Measurements from ENCODE around the gene P4HA2. TPM values are rescaled to one million over a fixed set of nuclear protein-coding genes. Genes with fewer than 3 reads are reported as not detected.
A peak's percentile ranks its signal among the peaks of the same experiment; 100 is the strongest.

The P4HA2 gene
- total RNA-seq, 2 donors from 2014 or later, result 53.7 to 79.6 TPM

- TF ChIP-seq, protein P1, sequence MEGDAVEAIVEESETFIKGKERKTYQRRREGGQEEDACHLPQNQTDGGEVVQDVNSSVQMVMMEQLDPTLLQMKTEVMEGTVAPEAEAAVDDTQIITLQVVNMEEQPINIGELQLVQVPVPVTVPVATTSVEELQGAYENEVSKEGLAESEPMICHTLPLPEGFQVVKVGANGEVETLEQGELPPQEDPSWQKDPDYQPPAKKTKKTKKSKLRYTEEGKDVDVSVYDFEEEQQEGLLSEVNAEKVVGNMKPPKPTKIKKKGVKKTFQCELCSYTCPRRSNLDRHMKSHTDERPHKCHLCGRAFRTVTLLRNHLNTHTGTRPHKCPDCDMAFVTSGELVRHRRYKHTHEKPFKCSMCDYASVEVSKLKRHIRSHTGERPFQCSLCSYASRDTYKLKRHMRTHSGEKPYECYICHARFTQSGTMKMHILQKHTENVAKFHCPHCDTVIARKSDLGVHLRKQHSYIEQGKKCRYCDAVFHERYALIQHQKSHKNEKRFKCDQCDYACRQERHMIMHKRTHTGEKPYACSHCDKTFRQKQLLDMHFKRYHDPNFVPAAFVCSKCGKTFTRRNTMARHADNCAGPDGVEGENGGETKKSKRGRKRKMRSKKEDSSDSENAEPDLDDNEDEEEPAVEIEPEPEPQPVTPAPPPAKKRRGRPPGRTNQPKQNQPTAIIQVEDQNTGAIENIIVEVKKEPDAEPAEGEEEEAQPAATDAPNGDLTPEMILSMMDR (IDR thresholded peaks at IDR 0.05), result no peak
- DNase-seq, result peak; percentile 34
- intact Hi-C loops (cut with DNase I), result no loop called here
Observed at GRCh38 chr5:132181011-132181629, 46.5 kb downstream of the P4HA2 start.

DNA sequence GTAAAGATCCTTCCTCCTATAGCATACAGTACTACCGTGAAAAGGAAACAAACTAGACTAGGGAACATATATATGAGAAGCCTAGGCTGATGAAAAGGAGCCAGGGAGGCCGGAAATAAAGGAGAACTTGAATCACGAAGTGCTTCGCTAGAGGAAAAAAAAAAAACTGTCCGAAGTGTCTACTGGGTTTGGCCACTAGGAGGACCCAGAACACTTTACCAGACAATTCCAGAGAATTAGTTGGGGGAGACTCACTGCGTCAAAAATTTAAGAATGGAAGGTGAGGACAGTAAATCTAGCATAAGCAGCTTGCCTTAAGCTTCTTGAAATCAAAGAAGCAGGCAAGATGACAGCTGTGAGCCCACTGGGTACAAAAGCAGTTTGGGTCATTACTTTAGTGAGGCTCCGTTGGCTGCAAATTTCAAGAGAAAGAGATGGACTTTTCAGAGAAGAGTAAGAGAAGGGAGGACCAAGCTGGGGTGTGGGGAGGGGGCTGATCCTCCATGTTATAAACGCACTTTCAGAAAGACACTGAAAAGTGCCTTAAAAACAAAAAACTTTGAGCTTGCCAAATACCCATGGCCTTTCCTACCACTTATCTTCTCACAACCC is 47.4 kb downstream of the P4HA2 start:
- peak; percentile 32 for DNase-seq
- no peaks in the 10 kb centered on the region for H3K9me3 ChIP-seq
- no peaks in the 10 kb centered on the region for H3K27me3 ChIP-seq
- H3K4me3 ChIP-seq, result no peak overlapping the region
- no peaks in the 10 kb centered on the region for H3K4me1 ChIP-seq
- intact Hi-C loops (cut with DNase I), result no loop called here
- no peaks in the 10 kb centered on the region for H3K36me3 ChIP-seq
- H3K27ac ChIP-seq, result no peak overlapping the region
- no peak overlapping the region for H3K9ac ChIP-seq (ENCODE audit: low read depth in 2 of 2, low read length in 2 of 2)
- TF ChIP-seq, protein P1 (IDR thresholded peaks at IDR 0.05), result peak; percentile 59

More at GRCh38 chr5:132181011-132181629, 46.5 kb downstream of the P4HA2 start:
- Histone ChIP-seq H3K4me1 (no peaks in the 10 kb centered on the region), H3K27me3 (no peaks in the 10 kb centered on the region), H3K36me3 (no peaks in the 10 kb centered on the region), H3K4me3 (no peak overlapping the region), H3K9me3 (no peaks in the 10 kb centered on the region), H3K9ac (ENCODE audit: low read depth in 2 of 2, low read length in 2 of 2) (no peak overlapping the region), H3K27ac (no peak overlapping the region)

GRCh38 chr5:132179405-132179804 is 48.2 kb downstream of the P4HA2 start:
- TF ChIP-seq, protein P1 (IDR thresholded peaks at IDR 0.05), result no peak
- DNase-seq, result no peak
- Histone ChIP-seq H3K9me3 (no peaks in the 10 kb centered on the region), H3K27me3 (no peaks in the 10 kb centered on the region), H3K4me3 (no peak overlapping the region), H3K36me3 (no peaks in the 10 kb centered on the region), H3K4me1 (no peaks in the 10 kb centered on the region), H3K9ac (ENCODE audit: low read depth in 2 of 2, low read length in 2 of 2) (no peak overlapping the region), H3K27ac (no peak overlapping the region)
- intact Hi-C loops (cut with DNase I), result no loop called here

- Histone ChIP-seq H3K4me1 (no peaks in the 10 kb centered on the region), H3K27ac (no peak overlapping the region), H3K9ac (ENCODE audit: low read depth in 2 of 2, low read length in 2 of 2) (no peak overlapping the region), H3K36me3 (no peaks in the 10 kb centered on the region), H3K4me3 (no peak overlapping the region), H3K27me3 (no peaks in the 10 kb centered on the region), H3K9me3 (no peaks in the 10 kb centered on the region)
- TF ChIP-seq, protein P1 (IDR thresholded peaks at IDR 0.05), result no peak
- no peak for DNase-seq
- intact Hi-C loops (cut with DNase I), result no loop called here
Observed at GRCh38 chr5:132177691-132178149, 49.9 kb downstream of the P4HA2 start.

DNA sequence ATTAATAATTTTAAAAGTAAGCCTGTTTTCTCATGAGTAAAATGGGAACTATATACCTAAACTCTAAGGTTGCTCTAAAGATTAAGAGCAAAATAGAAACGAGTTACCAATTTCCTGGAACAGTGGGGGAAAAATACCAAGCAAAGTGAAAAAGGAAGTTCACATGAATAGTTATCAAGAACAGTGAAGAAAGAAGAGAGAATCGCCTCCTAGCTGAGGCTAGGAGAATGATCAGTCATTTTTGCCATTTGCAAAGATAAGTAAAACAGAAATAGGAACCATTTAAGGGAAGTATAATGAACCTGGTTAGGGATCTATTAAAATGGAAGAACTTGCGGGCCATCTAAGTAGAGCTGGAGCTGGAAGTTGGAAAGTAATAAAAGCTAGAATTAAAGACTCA is 50.7 kb downstream of the P4HA2 start:
- DNase-seq, result no peak
- H3K27ac ChIP-seq, result no peak overlapping the region
- H3K4me1 ChIP-seq, result no peaks in the 10 kb centered on the region
- no peaks in the 10 kb centered on the region for H3K27me3 ChIP-seq
- TF ChIP-seq, protein P1 (IDR thresholded peaks at IDR 0.05), result no peak
- no peaks in the 10 kb centered on the region for H3K36me3 ChIP-seq
- H3K4me3 ChIP-seq, result no peak overlapping the region
- H3K9ac ChIP-seq (ENCODE audit: low read depth in 2 of 2, low read length in 2 of 2), result no peak overlapping the region
- intact Hi-C loops (cut with DNase I), result no loop called here
- no peaks in the 10 kb centered on the region for H3K9me3 ChIP-seq

Measured in colonic mucosa (tissue), 4 donors.